Liver (tissue), 3 donors: ENCODE measurements around the gene PDCD5.
"Not testable (repeated sequence)": the region's sequence is repeated elsewhere in the genome, so short reads cannot be mapped to it uniquely, and the experiment has no call there.

ENCODE experiments used
- GABPA ChIP-seq, 2 donors: IDR thresholded peaks in 1 of 2; conservative IDR thresholded peaks in 1 of 2; 2 replicates each; pipeline ENCODE4 v1.6.1; 2016; ENCODE audit warnings: antibody characterized with exemption in 2 of 2, mild to moderate bottlenecking in 1 of 2, moderate library complexity in 1 of 2
- HNF4G ChIP-seq: IDR thresholded peaks from 2 replicates; pipeline ENCODE4 v1.6.1; 2016; ENCODE audit warnings: antibody characterized with exemption
- SP1 ChIP-seq: IDR thresholded peaks from 2 replicates; pipeline ENCODE4 v1.6.1; 2018; ENCODE audit warnings: antibody characterized with exemption, mild to moderate bottlenecking
- YY1 ChIP-seq: IDR thresholded peaks from 2 replicates; pipeline ENCODE4 v1.6.1; 2016; ENCODE audit warnings: antibody characterized with exemption, mild to moderate bottlenecking
- TF ChIP-seq, protein P1 (sequence below): fragments of 150-350 bp; IDR thresholded peaks from 2 replicates; pipeline ENCODE4 v1.5.1; 2017; ENCODE audit warnings: improper control_type of control experiment, low read depth, low read length; ENCODE audit not compliant: missing input control
- donor health status: healthy.
- donor health status: healthy.

DNA sequence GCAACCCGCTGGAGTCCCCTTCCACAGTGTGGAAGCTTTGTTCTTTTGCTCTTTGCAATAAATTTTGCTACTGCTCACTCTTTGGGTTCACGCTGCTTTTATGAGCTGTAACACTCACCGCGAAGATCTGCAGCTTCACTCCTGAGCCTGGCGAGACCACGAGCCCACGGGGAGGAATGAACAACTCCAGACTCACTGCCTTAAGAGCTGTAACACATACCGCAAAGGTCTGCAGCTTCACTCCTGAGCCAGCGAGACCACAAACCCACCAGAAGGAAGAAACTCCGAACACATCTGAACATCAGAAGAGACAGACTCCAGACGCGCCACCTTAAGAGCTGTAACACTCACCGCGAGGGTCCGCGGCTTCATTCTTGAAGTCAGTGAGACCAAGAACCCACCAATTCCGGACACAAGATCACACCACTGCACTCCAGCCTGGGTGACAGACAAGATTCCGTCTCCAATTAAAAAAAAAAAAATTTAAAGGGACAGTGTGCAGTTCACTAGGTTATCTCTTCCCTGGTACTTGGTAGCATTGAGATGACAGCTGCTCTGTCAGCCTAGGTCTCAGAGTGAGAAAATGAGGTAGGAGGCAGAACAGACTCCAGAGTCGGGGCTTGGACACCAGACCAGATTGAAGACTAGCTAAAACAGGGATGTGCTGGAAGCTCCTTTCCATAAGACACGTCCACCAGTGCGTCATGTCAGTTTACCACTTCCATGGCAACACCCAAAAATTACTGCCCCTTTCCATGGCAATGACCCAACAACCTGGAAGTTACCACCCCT, 8.1 kb upstream of the PDCD5 start:
- not testable (repeated sequence) for TF ChIP-seq GABPA (IDR thresholded peaks at IDR 0.05 in 1 of 2, conservative IDR thresholded peaks at IDR 0.05 in 1 of 2); SP1; YY1; HNF4G
- TF ChIP-seq, protein P1, sequence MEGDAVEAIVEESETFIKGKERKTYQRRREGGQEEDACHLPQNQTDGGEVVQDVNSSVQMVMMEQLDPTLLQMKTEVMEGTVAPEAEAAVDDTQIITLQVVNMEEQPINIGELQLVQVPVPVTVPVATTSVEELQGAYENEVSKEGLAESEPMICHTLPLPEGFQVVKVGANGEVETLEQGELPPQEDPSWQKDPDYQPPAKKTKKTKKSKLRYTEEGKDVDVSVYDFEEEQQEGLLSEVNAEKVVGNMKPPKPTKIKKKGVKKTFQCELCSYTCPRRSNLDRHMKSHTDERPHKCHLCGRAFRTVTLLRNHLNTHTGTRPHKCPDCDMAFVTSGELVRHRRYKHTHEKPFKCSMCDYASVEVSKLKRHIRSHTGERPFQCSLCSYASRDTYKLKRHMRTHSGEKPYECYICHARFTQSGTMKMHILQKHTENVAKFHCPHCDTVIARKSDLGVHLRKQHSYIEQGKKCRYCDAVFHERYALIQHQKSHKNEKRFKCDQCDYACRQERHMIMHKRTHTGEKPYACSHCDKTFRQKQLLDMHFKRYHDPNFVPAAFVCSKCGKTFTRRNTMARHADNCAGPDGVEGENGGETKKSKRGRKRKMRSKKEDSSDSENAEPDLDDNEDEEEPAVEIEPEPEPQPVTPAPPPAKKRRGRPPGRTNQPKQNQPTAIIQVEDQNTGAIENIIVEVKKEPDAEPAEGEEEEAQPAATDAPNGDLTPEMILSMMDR: not testable (repeated sequence)
